22Rv1 (cell line): Measurements from ENCODE around the gene CELF4.

Experiments used
- ZFX ChIP-seq: fragments of 450-650 bp; IDR thresholded peaks from 2 replicates; pipeline ENCODE4 v1.6.1; 2017; ENCODE audit warnings: antibody characterized with exemption, borderline replicate concordance
- TF ChIP-seq, protein P1 (sequence below): fragments of 450-650 bp; IDR thresholded peaks from 2 replicates; pipeline ENCODE4 v1.5.1; 2017; ENCODE audit warnings: mild to moderate bottlenecking

DNA sequence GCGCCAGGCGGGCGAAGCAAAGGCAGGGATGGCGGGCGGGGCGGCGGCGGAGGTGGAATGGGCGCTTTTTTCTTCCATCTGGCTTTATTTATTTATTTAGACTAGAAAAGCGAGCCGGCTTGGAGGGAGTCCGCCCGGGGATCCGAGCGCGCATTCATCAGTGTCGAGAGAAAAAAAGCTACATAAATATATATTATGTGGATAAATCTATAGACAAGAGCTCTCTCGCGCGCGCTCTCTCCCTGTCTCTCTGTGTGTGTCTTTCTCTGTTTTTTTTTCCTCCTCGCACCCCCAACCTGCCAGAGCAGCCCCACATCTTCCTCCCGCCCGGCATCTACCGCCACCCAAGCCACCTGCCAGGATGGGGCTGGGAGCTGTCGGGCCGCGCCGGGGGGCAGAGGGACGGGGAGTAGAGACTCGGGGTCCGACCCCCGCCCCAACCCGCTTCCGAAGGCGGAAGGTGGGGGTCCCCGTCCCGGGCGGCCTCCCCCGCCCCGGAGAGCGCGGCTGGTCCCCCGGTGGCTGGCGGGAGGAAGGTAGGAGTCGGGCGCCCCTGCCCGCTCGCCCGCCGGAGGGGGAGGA, 972 bp upstream of the CELF4 start:
- TF ChIP-seq, protein P1, sequence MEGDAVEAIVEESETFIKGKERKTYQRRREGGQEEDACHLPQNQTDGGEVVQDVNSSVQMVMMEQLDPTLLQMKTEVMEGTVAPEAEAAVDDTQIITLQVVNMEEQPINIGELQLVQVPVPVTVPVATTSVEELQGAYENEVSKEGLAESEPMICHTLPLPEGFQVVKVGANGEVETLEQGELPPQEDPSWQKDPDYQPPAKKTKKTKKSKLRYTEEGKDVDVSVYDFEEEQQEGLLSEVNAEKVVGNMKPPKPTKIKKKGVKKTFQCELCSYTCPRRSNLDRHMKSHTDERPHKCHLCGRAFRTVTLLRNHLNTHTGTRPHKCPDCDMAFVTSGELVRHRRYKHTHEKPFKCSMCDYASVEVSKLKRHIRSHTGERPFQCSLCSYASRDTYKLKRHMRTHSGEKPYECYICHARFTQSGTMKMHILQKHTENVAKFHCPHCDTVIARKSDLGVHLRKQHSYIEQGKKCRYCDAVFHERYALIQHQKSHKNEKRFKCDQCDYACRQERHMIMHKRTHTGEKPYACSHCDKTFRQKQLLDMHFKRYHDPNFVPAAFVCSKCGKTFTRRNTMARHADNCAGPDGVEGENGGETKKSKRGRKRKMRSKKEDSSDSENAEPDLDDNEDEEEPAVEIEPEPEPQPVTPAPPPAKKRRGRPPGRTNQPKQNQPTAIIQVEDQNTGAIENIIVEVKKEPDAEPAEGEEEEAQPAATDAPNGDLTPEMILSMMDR: no peak
- TF ChIP-seq ZFX: no peak
